Left renal cortex interstitium (tissue), 4 donors: ENCODE data around the gene TMCC2. TPM values are rescaled to one million over a fixed set of nuclear protein-coding genes. Genes with fewer than 3 reads are reported as not detected.

ENCODE experiments used
- DNase-seq, 4 donors: peaks; one replicate each; pipeline ENCODE4 v3.0.0-alpha.2; 2013; ENCODE audit warnings: low read depth in 4 of 4, low spot score in 2 of 4, missing footprints in 1 of 4
- polyA plus RNA-seq, 4 donors: library from polyadenylated mRNA; unstranded; fragments of 120-200 nt; gene quantifications; one replicate each; pipeline ENCODE4 v1.2.1, GENCODE V29; 2013; ENCODE audit not compliant: insufficient read length in 4 of 4

The TMCC2 gene
- polyA plus RNA-seq, 4 donors: 7.5 to 9.9 (median 7.9) TPM

DNA sequence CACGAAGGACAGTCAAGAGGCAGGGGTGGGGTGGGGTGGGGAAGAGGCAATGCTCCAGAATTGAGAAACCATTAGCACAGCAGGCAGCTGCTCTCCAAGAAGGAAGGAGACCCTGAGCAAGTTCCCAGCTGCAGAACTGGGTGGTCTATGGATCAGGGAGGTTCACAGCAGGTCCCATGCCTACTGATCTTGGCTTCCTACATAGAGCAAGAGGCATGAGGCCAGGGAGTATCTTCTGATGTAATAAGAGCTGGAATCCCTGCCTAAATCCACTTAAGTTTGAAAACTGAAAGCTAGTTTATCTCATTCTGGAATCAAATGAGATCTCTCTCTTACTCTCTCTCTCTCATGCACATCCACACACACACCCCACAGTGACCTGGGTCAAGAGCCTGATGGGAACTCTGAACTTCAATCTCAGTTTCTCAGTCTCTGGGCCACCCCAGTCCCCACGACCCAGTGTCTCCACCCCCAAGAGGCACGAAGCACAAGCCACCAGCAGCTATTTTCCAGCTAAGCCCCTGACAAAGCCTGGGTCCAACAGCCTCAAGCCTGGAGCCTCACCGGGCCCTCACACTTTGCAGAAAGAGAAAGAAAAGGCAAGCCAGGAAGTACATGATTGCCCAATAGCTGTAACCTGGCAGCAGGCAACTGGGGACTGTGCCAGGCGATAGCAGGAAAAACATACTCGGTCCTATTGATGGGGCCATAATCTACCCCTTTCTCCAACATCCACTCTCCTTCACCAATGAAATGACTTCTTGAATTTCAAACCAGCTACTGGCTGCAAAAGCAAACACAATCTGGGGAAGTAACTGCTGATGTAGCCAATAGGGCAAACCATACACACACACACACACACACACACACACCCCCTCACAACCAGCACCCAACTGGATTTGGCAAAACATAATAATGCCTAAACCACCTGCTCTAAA, 91.6 kb downstream of the TMCC2 start:
- DNase-seq: no peak

DNA sequence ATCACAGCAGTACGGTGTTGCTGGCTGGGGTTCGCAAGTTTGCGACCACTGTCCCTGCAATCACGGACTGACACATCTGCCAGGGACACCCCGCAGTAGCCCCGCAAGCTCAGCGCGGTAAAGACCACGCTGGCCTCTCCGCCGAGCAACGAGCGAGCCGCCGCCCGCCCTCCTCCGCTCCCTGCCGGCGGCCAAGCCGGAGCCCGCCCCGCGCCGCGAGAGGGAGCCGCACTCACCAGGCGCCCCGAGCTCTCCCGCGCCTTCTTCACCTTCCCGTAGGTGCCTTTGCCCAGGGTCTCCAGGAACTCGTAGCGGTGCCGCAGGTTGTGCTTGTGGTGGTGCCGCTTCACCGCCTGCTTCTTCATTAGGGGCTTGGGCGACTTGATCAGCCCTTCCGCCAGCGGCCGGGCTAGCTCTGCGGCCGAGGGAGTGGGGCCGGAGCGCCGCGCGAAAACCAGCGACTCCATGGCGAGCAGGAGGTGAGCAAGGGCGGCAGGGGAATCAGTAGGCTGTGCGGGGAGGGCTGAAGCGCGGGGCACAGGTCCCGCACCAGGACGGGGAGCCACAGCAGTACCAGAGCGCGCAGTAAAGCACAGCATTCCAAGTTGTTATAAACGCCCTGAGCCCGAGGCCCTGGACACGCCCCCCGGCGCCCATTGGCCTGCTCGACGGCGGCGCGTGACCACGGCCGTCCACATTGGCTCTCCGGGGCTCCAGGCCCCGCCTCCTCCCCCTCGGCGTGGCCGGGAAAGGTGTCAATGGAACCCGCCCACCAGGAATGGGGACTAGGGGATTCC, 93.6 kb downstream of the TMCC2 start, which contains the start of gene NUAK2:
TSS of gene NUAK2 (minus strand) at position 584 of the 797 bp plus-strand sequence. CDS start at position 467, 117 bp downstream.
- DNase-seq: peak in 2 of 4 donors; percentile 69 to 88

DNA sequence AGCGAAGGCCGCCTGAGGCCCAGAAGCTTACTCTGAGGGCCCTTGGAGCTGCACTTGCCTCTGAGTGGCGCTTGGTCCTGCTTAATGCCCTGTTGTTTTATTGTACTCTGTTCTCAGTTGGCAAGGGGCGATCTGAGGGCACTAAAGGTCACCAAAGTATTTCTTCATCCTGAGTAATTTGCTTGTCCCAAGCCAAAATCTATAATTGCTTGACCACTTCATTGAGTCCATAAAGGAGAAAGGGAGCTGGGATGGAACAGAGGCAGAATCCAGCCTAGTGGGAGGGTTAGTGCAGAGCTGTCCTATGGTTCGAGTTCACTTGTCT, 94.2 kb downstream of the TMCC2 start:
- DNase-seq: no peak

Other genes with a start within 250 kb of the TMCC2 start
- gene CNTN2, start 184.7 kb upstream of the TMCC2 start, polyA plus RNA-seq: under 1 TPM; 0.32 to 0.82 (median 0.74) TPM
- gene TMEM81, start 143.5 kb upstream of the TMCC2 start, polyA plus RNA-seq: 1 to 10 TPM; 3.3 to 5.1 (median 4.3) TPM
- gene RBBP5, start 106.0 kb upstream of the TMCC2 start, polyA plus RNA-seq: 10 to 100 TPM; 18.7 to 22.6 (median 19.7) TPM
- gene DSTYK, start 16.2 kb upstream of the TMCC2 start, polyA plus RNA-seq: 10 to 100 TPM; 16.3 to 19.9 (median 18.8) TPM
- 10 to 100 TPM in 3 of 4 donors, 1 to 10 TPM in 1; 7.3 to 12.2 (median 10.7) TPM for gene NUAK2, start 93.8 kb downstream of the TMCC2 start, polyA plus RNA-seq
- 1 to 10 TPM; 1.5 to 2.2 (median 2.1) TPM for gene KLHDC8A, start 129.0 kb downstream of the TMCC2 start, polyA plus RNA-seq
- 1 to 10 TPM; 1.7 to 3.8 (median 3.0) TPM for gene LEMD1, start 194.1 kb downstream of the TMCC2 start, polyA plus RNA-seq
- 1 to 10 TPM; 1.6 to 4.1 (median 2.4) TPM for gene BLACAT1, start 228.1 kb downstream of the TMCC2 start, polyA plus RNA-seq